K562 (cell line): ENCODE results near the gene DMWD. TPM values are rescaled to one million over a fixed set of nuclear protein-coding genes. Genes with fewer than 3 reads are reported as not detected.
A peak's percentile ranks its signal among the peaks of the same experiment; 100 is the strongest.

Experiments
- CHD4 ChIP-seq: fragments of 200-600 bp; sonication (generic); IDR thresholded peaks from 3 replicates; pipeline ENCODE4 v1.6.1; 2012; ENCODE audit warnings: low read depth, mild to moderate bottlenecking, mixed read lengths, low read length, inconsistent platforms; ENCODE audit not compliant: insufficient read depth, insufficient replicate concordance, poor library complexity, severe bottlenecking
- HDAC2 ChIP-seq: fragments of 450-650 bp; IDR thresholded peaks from 2 replicates; pipeline ENCODE4 v1.6.1; 2016; ENCODE audit warnings: mild to moderate bottlenecking
- HIVEP1 ChIP-seq: fragments of 250-450 bp; sonication (Bioruptor Pico); IDR thresholded peaks from 2 replicates; pipeline ENCODE4 v1.4.0; 2020; ENCODE audit warnings: mild to moderate bottlenecking
- HMGN3 ChIP-seq: IDR thresholded peaks from 2 replicates; pipeline ENCODE4 v1.6.1; 2011; ENCODE audit warnings: borderline replicate concordance, low read depth, mild to moderate bottlenecking, mixed read lengths, low read length; ENCODE audit not compliant: insufficient read length; ENCODE audit errors: extremely low read depth
- NCOA4 ChIP-seq: fragments of 450-650 bp; IDR thresholded peaks from 2 replicates; pipeline ENCODE4 v1.6.1; 2018; ENCODE audit warnings: mild to moderate bottlenecking; ENCODE audit not compliant: partially characterized antibody
- NFIX ChIP-seq: fragments of 250-450 bp; sonication (Bioruptor Pico); IDR thresholded peaks from 2 replicates; pipeline ENCODE4 v1.4.0; 2020; ENCODE audit warnings: low read depth, mild to moderate bottlenecking, moderate library complexity
- PML ChIP-seq: IDR thresholded peaks from 2 replicates; pipeline ENCODE4 v1.6.1; 2012; ENCODE audit warnings: low read length, inconsistent platforms
- PRMT5 ChIP-seq: sonication (generic); formaldehyde crosslinking; IDR thresholded peaks from 2 replicates; pipeline ENCODE4 v1.5.0; 2020; ENCODE audit warnings: missing genetic modification reagents
- ZFP91 ChIP-seq: sonication (generic); formaldehyde crosslinking; IDR thresholded peaks from 2 replicates; pipeline ENCODE4 v1.8.0; 2022; ENCODE audit warnings: mild to moderate bottlenecking, missing genetic modification reagents
- ZNF121 ChIP-seq: sonication (generic); formaldehyde crosslinking; conservative IDR thresholded peaks from 2 replicates; pipeline ENCODE4 v1.8.0; 2022; ENCODE audit warnings: missing genetic modification reagents
- ZNF407 ChIP-seq: fragments of 450-650 bp; IDR thresholded peaks from 2 replicates; pipeline ENCODE4 v1.6.1; 2016; ENCODE audit warnings: low read depth
- ZNF444 ChIP-seq: fragments of 250-450 bp; sonication (Bioruptor Pico); IDR thresholded peaks from 2 replicates; pipeline ENCODE4 v1.4.0; 2020; ENCODE audit warnings: mild to moderate bottlenecking, moderate library complexity
- polyA plus RNA-seq, 8 experiments: library from polyadenylated mRNA; depleted of rRNA in 4 of 8; stranded (reverse) in 5 of 8; unstranded in 3 of 8; fragments of >200 nt; fragmentation: Nextera tagmentation in 2 of 8; fragmentation: Illumina TruSeq in 1 of 8; extraction: Ambion mirVana in 2 of 8; extraction: Trizol in 1 of 8; gene quantifications; 2 replicates each; pipeline versions ENCODE4 v1.2.1 to v1.2.3, GENCODE V29; 2011 to 2014; ENCODE audit warnings: inconsistent platforms in 1 of 8, missing spikeins in 1 of 8
- total RNA-seq, 7 experiments: library from RNA; depleted of rRNA in 6 of 7; stranded (reverse); fragments of >200 nt in 6 of 7; fragmentation: Illumina TruSeq in 2 of 7; extraction: Trizol in 2 of 7; gene quantifications; 2 replicates each; pipeline versions ENCODE4 v1.2.1 to v1.2.3, GENCODE V29; 2011 to 2021; ENCODE audit warnings: low replicate concordance in 1 of 7
- TF ChIP-seq, protein P1 (sequence below): fragments of 250-450 bp; sonication (Bioruptor Pico); IDR thresholded peaks from 2 replicates; pipeline ENCODE4 v1.5.0; 2020; ENCODE audit warnings: mild to moderate bottlenecking

The DMWD gene
- total and polyA plus RNA-seq, 9 of the 15 experiments (the other 6 are each of a cell fraction or from before 2014, with no cell fraction given), result 4.7 to 54.6 (median 19.0) TPM

DNA sequence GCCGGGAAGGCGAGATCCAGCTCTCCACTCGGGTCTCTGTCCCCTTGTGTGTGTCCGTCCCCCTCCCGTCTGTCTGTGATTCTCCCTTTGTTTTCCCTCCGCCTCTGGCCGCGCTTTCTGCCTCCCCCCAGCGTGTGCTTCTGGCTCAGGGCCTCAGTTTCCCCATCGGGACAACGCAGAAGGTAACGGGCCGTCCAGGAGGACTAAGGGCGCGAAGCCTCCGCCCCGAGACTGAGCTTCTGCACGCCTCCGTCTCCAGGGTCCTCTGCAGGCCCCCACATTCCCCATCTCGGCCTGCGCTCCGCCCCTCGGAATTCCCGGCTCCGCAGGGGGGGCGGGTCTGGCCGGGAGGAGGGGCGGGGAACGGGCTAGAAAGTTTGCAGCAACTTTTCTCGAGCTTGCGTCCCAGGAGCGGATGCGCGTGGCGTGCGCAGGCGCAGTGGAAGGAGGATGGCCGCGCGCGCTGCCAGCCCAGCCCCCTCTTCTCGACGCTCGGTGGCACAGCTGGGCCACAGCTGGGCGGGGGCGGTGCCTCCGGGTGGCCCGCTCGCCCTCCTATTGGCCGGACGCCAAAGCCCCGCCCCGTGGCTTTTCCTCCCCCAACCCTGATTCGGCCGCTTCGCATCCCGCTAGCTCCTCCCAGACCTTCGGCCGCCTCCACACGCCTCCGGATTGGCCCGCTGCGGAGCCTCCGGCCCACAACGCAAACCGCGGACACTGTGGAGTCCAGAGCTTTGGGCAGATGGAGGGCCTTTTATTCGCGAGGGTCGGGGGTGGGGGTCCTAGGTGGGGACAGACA lies 23.5 kb downstream of the DMWD start, which contains the start of gene SIX5 (continued):
- TF ChIP-seq ZNF407, result no peak
- no peak for TF ChIP-seq PML
- TF ChIP-seq CHD4, result no peak
- TF ChIP-seq ZNF121 (CRISPR knock-in tag), result no peak
- 0 out of 2 replicates have a peak, but pooled peaks have one; percentile 51 for TF ChIP-seq PRMT5 (CRISPR knock-in tag)
- no peak for TF ChIP-seq ZFP91 (CRISPR knock-in tag)
- peak; percentile 38; the same call in 1 of the 2 replicates for TF ChIP-seq NFIX
- TF ChIP-seq NCOA4, result no peak
- TF ChIP-seq ZNF444 (CRISPR knock-in tag), result no peak
- 0 out of 2 replicates have a peak, but pooled peaks have one; percentile 56 for TF ChIP-seq HDAC2
- peak; percentile 6; the same call in 1 of the 2 replicates for TF ChIP-seq HIVEP1
- TF ChIP-seq HMGN3, result peak; percentile 99
- TF ChIP-seq, protein P1, sequence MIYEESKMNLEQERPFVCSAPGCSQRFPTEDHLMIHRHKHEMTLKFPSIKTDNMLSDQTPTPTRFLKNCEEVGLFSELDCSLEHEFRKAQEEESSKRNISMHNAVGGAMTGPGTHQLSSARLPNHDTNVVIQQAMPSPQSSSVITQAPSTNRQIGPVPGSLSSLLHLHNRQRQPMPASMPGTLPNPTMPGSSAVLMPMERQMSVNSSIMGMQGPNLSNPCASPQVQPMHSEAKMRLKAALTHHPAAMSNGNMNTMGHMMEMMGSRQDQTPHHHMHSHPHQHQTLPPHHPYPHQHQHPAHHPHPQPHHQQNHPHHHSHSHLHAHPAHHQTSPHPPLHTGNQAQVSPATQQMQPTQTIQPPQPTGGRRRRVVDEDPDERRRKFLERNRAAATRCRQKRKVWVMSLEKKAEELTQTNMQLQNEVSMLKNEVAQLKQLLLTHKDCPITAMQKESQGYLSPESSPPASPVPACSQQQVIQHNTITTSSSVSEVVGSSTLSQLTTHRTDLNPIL (CRISPR knock-in tag), result no peak
